Measurements from ENCODE around the gene MISFA. TPM values are rescaled to one million over a fixed set of nuclear protein-coding genes. Genes with fewer than 3 reads are reported as not detected.

The MISFA gene
- total RNA-seq, 2 donors from 2014 or later, result 1.0 to 3.1 TPM

DNA sequence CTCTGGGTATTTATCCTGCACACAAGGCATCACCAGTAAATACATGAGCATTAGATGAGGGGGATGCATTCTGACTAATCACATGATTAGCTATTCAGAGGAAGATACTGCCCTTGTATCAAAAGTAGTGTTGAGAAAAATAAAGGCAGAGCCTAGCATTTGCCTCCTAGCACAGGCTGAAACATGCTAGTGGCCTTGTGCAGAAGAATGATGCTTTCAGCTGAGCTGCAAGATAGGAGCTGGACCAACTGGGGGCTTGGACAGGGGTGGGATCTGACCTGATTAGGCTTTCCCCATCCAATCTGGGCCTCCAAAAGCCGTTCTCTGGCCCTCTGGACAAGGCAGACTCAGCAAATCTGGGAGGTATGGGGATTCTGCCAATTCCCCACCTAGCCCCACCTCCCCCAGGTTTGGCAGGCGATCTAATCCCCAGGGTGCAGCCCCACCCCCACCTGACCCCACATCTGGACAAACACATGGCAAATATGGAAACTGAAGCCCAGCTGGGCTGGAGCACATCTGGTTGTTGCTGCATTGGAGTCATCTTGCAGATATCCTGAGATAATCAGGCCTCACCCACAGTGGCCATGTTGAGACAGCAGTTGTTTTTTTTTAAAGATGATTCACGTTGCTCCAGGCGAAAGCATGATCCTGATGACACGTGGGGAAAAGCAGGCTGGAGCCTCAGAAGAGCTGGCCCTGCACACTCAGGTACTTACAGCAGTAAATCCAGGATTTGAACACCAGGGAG is 4.4 kb upstream of the MISFA start:
- no peaks in the 10 kb centered on the region for H3K9me3 Mint-ChIP-seq

DNA sequence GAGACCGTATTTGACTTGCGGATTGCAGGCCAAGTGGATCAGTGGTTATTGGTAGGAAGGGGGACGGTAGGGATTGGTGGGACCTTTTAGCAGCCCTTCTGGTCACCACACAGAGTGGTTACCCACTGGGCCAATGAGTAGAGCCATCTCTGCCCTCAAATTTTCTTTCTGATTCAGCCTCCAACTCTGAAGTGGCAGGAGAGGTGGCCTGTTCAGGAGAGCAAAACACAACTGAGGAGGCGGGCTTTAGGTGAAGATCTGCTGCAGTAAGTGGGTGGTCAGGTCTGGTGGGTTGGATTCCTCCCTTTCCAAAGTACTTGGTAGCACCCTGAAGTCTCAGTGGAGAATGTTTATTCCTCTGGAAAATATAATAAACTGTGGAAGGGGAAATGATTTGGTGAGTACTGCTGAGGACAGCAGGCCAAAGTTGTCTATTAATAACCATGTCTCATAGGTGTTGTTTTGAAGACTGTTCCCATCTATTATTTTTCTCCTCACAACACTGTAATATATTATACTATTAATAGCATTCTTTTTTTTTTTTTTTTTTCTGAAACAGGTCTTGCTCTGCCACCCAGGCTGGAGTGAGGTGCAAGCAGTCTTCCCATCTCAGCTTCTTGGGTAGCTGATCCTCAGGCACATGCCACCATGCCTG is 1.5 kb downstream of the MISFA start:
- H3K4me1 Mint-ChIP-seq (ENCODE audit: low read depth), result no peaks in the 10 kb centered on the region
- H3K27me3 Mint-ChIP-seq (ENCODE audit: low read depth), result no peaks in the 10 kb centered on the region
- no peak for DNase-seq
- H3K36me3 Mint-ChIP-seq (ENCODE audit: insufficient read depth in 2 of 2), result no peaks in the 10 kb centered on the region
- no peak overlapping the region for H3K27ac Mint-ChIP-seq
- no peaks in the 10 kb centered on the region for H3K9me3 Mint-ChIP-seq
- no peak overlapping the region for H3K4me3 Mint-ChIP-seq
- no peak for ATAC-seq (replicated peaks in 1 of 2)

More for the DNA sequence above, 4.4 kb upstream of the MISFA start:
- Mint-ChIP-seq H3K36me3 (ENCODE audit: insufficient read depth in 2 of 2) (no peaks in the 10 kb centered on the region), H3K4me1 (ENCODE audit: low read depth) (no peaks in the 10 kb centered on the region), H3K4me3 (no peak overlapping the region), H3K27ac (no peak overlapping the region), H3K27me3 (ENCODE audit: low read depth) (no peaks in the 10 kb centered on the region)
- DNase-seq (no peak), ATAC-seq (replicated peaks in 1 of 2) (no peak)

DNA sequence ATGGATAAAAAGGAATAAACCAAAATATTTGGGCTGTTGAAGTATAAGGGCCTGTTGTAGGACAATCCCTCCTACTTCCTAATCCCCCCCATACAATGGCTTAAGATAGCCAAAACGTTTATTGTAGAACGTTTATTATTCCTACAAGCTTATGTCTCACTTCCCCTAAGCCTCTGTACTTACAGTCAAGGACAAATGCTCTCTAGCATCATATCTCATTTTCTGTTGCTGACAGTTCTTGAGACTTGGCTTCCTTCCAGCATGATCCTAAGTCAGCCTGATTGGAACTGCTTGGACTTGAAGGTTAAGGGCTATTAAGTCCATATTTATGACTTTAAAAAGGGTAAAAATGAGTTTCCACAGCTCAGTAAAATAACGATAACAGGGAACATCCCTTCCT is 8.8 kb downstream of the MISFA start:
- Mint-ChIP-seq H3K27me3 (ENCODE audit: low read depth) (no peaks in the 10 kb centered on the region), H3K4me1 (ENCODE audit: low read depth) (no peaks in the 10 kb centered on the region), H3K36me3 (ENCODE audit: insufficient read depth in 2 of 2) (peaks cover 3 to 6% of the 10 kb centered on the region in 2 donors), H3K27ac (peak overlapping the region; percentile 5), H3K9me3 (no peaks in the 10 kb centered on the region), H3K4me3 (no peak overlapping the region)
- DNase-seq, result no peak
- ATAC-seq (replicated peaks in 1 of 2), result no peak

DNA sequence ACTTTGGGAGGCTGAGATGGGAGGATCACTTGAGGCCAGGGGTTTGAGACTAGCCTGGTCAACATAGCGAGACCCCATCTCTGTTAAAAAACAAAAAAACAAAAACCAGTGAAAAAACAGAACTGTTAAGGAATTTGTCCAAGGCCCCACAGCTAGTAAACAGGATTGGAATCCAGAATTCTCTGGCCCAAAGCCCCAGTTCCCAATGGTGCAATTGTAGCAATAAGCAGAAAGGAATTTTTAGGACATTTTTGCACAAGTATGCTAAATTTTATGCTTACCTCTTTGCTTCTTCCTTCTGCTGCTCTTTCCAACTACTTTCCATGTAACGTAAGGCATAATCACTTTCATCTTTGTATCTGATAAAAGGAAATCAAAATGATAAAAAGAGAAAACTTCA is 11.6 kb downstream of the MISFA start:
- H3K27ac Mint-ChIP-seq, result no peak overlapping the region
- H3K36me3 Mint-ChIP-seq (ENCODE audit: insufficient read depth in 2 of 2), result peaks cover 15 to 23% of the 10 kb centered on the region in 2 donors
- H3K27me3 Mint-ChIP-seq (ENCODE audit: low read depth), result no peaks in the 10 kb centered on the region
- DNase-seq (no peak), ATAC-seq (replicated peaks in 1 of 2) (no peak)
- H3K4me3 Mint-ChIP-seq, result no peak overlapping the region
- H3K9me3 Mint-ChIP-seq, result no peaks in the 10 kb centered on the region
- H3K4me1 Mint-ChIP-seq (ENCODE audit: low read depth), result peaks cover 13% of the 10 kb centered on the region

DNA sequence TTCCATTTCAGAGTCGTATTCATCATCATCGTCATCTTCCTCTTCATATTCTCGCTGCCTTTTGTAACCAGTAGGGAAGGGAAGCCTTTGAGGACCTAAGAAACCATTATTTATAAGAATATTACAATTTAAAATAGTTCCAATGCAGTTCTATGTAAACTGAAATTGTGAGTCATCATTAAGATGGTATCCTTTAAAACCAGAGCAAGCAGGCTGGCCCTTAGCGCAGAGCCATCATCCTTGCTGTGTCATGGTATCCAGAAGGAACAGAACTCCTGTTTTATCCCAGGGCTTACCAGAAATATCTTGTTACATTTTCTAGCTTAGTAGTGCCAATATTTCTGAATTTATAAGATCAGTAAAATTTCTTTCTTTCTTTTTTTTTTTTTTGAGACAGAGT is 12.8 kb downstream of the MISFA start:
- peaks cover 25% of the 10 kb centered on the region for H3K4me1 Mint-ChIP-seq (ENCODE audit: low read depth)
- ATAC-seq (replicated peaks in 1 of 2) (no peak), DNase-seq (no peak)
- no peaks in the 10 kb centered on the region for H3K27me3 Mint-ChIP-seq (ENCODE audit: low read depth)
- H3K36me3 Mint-ChIP-seq (ENCODE audit: insufficient read depth in 2 of 2), result peaks cover 15 to 24% of the 10 kb centered on the region in 2 donors
- no peaks in the 10 kb centered on the region for H3K9me3 Mint-ChIP-seq
- no peak overlapping the region for H3K27ac Mint-ChIP-seq
- H3K4me3 Mint-ChIP-seq, result no peak overlapping the region

DNA sequence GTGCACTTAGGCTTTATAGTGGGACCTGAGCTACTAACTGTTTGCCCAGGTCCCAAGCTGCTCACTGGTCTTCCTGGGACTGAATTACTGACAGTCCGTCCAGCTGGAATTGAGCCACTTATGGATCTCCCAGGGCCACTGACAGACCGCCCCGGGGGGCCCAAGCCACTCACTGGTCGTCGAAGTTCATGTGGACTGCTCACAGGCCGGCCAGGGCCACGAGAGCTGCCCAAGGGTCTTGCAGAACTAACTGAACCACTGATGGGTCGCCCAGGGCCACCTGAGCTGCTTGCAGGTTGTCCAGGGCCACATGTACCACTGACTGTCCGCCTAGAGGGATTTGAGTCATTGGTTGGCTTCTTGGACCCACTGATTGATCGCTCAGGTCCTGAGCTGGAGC is 15.1 kb downstream of the MISFA start:
- Mint-ChIP-seq H3K9me3 (no peaks in the 10 kb centered on the region), H3K4me1 (ENCODE audit: low read depth) (peaks cover 48% of the 10 kb centered on the region), H3K27me3 (ENCODE audit: low read depth) (no peaks in the 10 kb centered on the region), H3K36me3 (ENCODE audit: insufficient read depth in 2 of 2) (peaks cover 15 to 23% of the 10 kb centered on the region in 2 donors), H3K4me3 (no peak overlapping the region), H3K27ac (no peak overlapping the region)
- ATAC-seq (replicated peaks in 1 of 2) (no peak), DNase-seq (no peak)

DNA sequence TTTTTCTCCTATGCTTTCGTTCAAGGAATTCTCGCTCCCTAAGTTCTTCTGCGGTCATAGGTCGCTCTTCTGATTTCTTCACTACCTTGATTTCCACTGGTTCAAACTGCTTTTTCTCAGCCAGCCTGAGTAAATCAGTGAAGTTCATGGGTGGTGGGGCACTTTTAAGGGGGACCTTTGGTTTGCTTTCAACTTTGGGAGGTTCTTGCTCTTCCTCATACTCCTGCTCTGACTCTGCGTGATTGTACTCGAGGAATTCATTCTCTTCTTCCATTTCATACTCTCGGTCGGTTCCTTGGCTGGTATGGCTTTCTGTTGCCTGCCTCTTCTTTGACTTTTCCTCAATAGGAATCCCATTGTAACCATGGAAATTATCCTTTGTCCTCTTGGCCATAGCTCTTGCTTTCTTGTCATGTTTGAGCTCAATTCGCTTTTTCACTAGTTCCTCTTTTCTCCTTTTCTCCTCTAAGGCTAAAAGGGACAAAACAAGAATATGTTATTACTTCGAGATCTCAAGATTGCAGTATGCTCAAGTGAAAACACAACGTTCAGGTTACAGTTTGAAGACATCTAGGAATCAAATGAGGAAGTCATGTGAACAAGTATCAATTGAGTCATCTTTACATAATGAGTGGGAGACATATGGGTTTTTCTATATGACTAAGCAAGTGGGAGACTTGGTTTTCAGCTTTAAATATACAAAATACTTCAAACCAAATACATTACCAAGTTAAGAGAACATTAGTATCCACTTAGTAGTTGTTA is 16.2 kb downstream of the MISFA start:
- no peaks in the 10 kb centered on the region for H3K9me3 Mint-ChIP-seq
- H3K36me3 Mint-ChIP-seq (ENCODE audit: insufficient read depth in 2 of 2), result peaks cover 15 to 19% of the 10 kb centered on the region in 2 donors
- H3K4me3 Mint-ChIP-seq, result peak overlapping the region; percentile 66 to 87
- H3K27ac Mint-ChIP-seq, result peak overlapping the region; percentile 94
- peak; percentile 84 for ATAC-seq (replicated peaks in 1 of 2)
- no peak for DNase-seq
- H3K27me3 Mint-ChIP-seq (ENCODE audit: low read depth), result no peaks in the 10 kb centered on the region
- peaks cover 55% of the 10 kb centered on the region for H3K4me1 Mint-ChIP-seq (ENCODE audit: low read depth)

DNA sequence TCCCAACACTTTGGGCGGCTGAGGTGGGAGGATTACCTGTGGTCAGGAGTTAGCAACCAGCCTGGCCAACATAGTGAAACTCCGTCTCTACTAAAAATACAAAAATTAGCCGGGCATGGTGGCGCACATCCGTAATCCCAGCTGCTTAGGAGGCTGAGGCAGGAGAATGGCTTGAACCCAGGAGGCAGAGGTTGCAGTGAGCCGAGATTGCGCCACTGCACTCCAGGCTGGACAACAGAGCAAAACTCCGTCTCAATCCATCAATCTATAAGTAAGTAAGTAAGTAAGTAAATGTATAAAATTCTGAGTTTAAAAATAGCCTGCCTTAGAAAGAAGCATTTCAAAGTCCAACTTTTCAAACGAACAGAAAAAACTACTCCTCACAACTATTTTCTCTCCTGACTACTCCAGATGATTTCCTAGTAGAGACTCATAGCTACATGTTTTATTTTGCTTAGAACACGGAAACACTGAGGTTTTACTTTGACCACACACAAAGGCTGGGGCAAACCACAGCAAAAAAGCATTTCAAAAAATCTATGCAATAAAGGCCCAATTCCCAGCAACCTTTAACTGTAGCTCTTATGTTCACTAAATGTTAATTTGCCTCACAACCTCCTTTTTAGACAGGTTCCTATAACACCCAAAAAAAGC is 18.2 kb downstream of the MISFA start:
- Mint-ChIP-seq H3K9me3 (no peaks in the 10 kb centered on the region), H3K27ac (peak overlapping the region; percentile 77), H3K4me3 (peak overlapping the region; percentile 72 to 82), H3K36me3 (ENCODE audit: insufficient read depth in 2 of 2) (peaks cover 13 to 17% of the 10 kb centered on the region in 2 donors), H3K4me1 (ENCODE audit: low read depth) (peaks cover 65% of the 10 kb centered on the region), H3K27me3 (ENCODE audit: low read depth) (no peaks in the 10 kb centered on the region)
- peak; percentile 39 to 49 for DNase-seq
- peak; percentile 66 to 74 for ATAC-seq (replicated peaks in 1 of 2)

DNA sequence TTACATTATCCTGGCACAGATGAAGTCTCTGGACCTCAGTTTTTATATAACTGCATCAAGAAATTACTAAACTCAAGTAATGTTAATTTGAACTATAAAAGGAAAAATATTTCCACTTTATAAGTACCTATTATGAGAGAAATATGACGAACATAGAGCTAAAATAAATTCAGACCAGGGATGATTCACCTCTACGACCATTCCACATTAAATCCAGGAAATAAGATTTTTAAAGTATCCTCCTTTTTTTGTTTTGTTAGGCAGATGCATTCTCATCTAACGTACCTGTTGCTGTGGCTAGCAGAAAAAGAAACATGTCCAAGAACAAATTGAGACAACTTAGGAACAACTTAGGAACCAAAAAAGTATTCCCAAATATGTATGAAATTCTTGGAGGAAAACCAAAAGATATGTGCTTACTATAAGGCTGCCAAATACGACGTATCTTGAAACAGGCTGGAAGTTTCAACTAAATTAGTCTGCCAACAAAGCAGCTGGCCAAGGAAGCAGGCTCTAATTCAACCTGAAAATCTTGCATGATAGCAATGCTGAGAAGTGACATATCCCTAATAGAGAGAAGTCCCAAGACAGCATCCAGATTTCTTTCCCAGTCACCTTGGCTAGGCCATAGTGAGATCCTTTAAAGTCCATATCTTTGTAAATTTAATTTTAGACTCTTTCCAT is 18.9 kb downstream of the MISFA start:
- ATAC-seq (replicated peaks in 1 of 2), result no peak
- H3K27ac Mint-ChIP-seq, result peak overlapping the region; percentile 77
- no peak for DNase-seq
- H3K36me3 Mint-ChIP-seq (ENCODE audit: insufficient read depth in 2 of 2), result peaks cover 11 to 17% of the 10 kb centered on the region in 2 donors
- H3K27me3 Mint-ChIP-seq (ENCODE audit: low read depth), result no peaks in the 10 kb centered on the region
- peak overlapping the region; percentile 72 to 82 for H3K4me3 Mint-ChIP-seq
- H3K4me1 Mint-ChIP-seq (ENCODE audit: low read depth), result peaks cover 65% of the 10 kb centered on the region
- H3K9me3 Mint-ChIP-seq, result no peaks in the 10 kb centered on the region

DNA sequence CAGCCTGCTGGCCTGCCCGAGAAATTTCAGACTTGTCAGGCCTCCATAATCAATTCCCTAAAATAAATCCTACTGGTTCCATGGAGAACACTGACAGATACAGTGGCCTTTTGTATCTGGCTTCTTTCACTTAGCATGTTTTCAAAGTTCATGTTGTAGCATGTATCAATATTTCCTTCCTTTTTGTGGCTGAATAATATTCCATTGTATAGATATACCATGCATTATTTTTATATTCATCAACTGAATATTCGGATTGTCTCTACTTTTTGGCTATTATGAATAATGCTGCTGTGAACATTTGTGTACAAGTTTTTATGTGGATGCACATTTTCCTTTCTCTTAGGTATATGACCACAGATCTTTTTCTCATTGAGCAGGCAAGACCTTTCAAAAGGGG is 24.1 kb downstream of the MISFA start:
- H3K4me1 Mint-ChIP-seq (ENCODE audit: low read depth), result peaks cover 37% of the 10 kb centered on the region

DNA sequence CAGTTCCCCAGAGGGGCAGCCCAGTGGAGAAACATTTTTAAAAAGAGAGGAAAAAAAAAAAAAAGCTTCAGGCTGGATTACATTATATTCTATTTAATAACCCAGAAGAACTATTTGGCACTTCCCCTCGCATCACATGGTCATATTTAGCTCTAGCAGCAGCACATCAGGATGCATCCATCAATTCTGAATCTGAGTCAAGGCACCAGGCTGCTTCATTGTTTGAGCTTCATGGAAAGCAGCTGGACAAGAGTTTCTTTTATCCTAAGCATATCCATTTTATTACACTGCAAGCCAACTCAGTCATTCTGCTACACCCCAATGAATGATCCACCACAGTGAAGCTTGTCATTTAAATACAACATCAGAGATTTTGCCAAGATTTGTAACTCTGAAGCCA is 24.6 kb downstream of the MISFA start:
- DNase-seq (no peak), ATAC-seq (replicated peaks in 1 of 2) (no peak)
- Mint-ChIP-seq H3K27ac (no peak overlapping the region), H3K36me3 (ENCODE audit: insufficient read depth in 2 of 2) (peaks cover 0 to 2% of the 10 kb centered on the region in 2 donors), H3K4me1 (ENCODE audit: low read depth) (peaks cover 36% of the 10 kb centered on the region), H3K27me3 (ENCODE audit: low read depth) (no peaks in the 10 kb centered on the region), H3K9me3 (no peaks in the 10 kb centered on the region), H3K4me3 (no peak overlapping the region)

More for the DNA sequence above, 24.1 kb downstream of the MISFA start:
- peaks cover 0 to 2% of the 10 kb centered on the region in 2 donors for H3K36me3 Mint-ChIP-seq (ENCODE audit: insufficient read depth in 2 of 2)
- no peaks in the 10 kb centered on the region for H3K9me3 Mint-ChIP-seq
- H3K4me3 Mint-ChIP-seq, result no peak overlapping the region
- DNase-seq, result no peak
- H3K27ac Mint-ChIP-seq, result no peak overlapping the region
- H3K27me3 Mint-ChIP-seq (ENCODE audit: low read depth), result no peaks in the 10 kb centered on the region
- ATAC-seq (replicated peaks in 1 of 2), result no peak

DNA sequence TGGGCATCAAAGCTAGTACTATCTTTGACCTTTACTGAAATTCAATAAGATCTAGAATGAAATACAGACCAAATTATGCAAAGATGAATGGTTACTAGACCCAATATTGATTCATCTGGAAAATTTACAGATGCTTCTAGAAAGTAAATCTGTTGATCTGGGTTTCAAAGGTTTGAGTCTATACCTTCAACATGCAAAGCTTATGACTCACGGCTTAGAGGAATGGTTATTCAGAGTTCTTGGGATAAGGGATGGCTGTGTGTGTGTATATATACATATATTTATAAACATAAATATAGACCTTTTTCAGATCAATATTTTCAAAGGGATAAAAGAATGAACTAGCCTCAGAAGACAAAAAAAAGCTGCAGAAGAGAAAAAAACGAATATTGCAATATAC is 33.3 kb downstream of the MISFA start:
- H3K27ac Mint-ChIP-seq, result peak overlapping the region; percentile 75
- DNase-seq (no peak), ATAC-seq (replicated peaks in 1 of 2) (no peak)
- peak overlapping the region; percentile 88 to 90 for H3K4me3 Mint-ChIP-seq
- no peaks in the 10 kb centered on the region for H3K27me3 Mint-ChIP-seq (ENCODE audit: low read depth)
- peaks cover 2 to 3% of the 10 kb centered on the region in 2 donors for H3K36me3 Mint-ChIP-seq (ENCODE audit: insufficient read depth in 2 of 2)
- peaks cover 55% of the 10 kb centered on the region for H3K4me1 Mint-ChIP-seq (ENCODE audit: low read depth)
- H3K9me3 Mint-ChIP-seq, result no peaks in the 10 kb centered on the region
